Heart left ventricle (tissue), 16 donors: ENCODE measurements around the gene NPPA. TPM values are rescaled to one million over a fixed set of nuclear protein-coding genes. Genes with fewer than 3 reads are reported as not detected.

Source experiments
- ATAC-seq, 4 donors: fragments of 200-7000 bp; cut with Tn5 transposase; one replicate each; pipeline ENCODE4 v1.9.1; 2020 to 2022; ENCODE audit warnings: moderate library complexity in 4 of 4, mild to moderate bottlenecking in 3 of 4, moderate number of reproducible peaks in 1 of 4
- DNase-seq, 5 donors: peaks; one replicate each; pipeline ENCODE4 v3.0.0-alpha.2; 2020
- H3K27ac ChIP-seq, 12 donors: fragments of 200-600 bp; sonication (generic) in 4 of 12; one replicate each; pipeline versions ENCODE4 v1.5.0 to v1.8.0; 2016 to 2022; ENCODE audit warnings: mild to moderate bottlenecking in 2 of 12
- H3K27me3 ChIP-seq, 9 donors: fragments of 200-600 bp; sonication (generic) in 2 of 9; one replicate each; pipeline versions ENCODE4 v1.5.1 to v1.8.0; 2016 to 2022; ENCODE audit warnings: mild to moderate bottlenecking in 3 of 9
- H3K36me3 ChIP-seq, 9 donors: fragments of 200-600 bp; sonication (generic) in 2 of 9; one replicate each; pipeline versions ENCODE4 v1.5.0 to v1.8.0; 2018 to 2022; ENCODE audit warnings: mild to moderate bottlenecking in 2 of 9
- H3K4me1 ChIP-seq, 12 donors: fragments of 200-600 bp; sonication (generic) in 4 of 12; one replicate each; pipeline versions ENCODE4 v1.5.0 to v1.8.0; 2016 to 2022; ENCODE audit warnings: mild to moderate bottlenecking in 3 of 12
- H3K4me3 ChIP-seq, 12 donors: fragments of 200-600 bp; sonication (generic) in 4 of 12; one replicate each; pipeline versions ENCODE4 v1.5.0 to v1.8.0; 2017 to 2022; ENCODE audit warnings: mild to moderate bottlenecking in 9 of 12, moderate library complexity in 4 of 12
- H3K9me3 ChIP-seq, 12 donors: fragments of 200-600 bp; sonication (generic) in 4 of 12; one replicate each; pipeline versions ENCODE4 v1.5.0 to v1.8.0; 2016 to 2022; ENCODE audit warnings: mild to moderate bottlenecking in 1 of 12
- CTCF ChIP-seq, 12 donors: fragments of 200-600 bp; sonication (generic) in 4 of 12; IDR thresholded peaks; one replicate each; pipeline versions ENCODE4 v1.5.0 to v1.8.0; 2018 to 2022; ENCODE audit warnings: antibody characterized with exemption in 12 of 12, mild to moderate bottlenecking in 5 of 12
- POLR2A ChIP-seq, 2 donors: fragments of 450-650 bp; IDR thresholded peaks; one replicate each; pipeline ENCODE4 v1.6.1; 2017; ENCODE audit warnings: antibody characterized with exemption in 2 of 2, mild to moderate bottlenecking in 2 of 2, moderate library complexity in 2 of 2
- WGBS, 4 donors: extraction: QIAGEN DNeasy Blood & Tissue Kit in 2 of 4; methylation state at CpG; one replicate each; pipeline versions ENCODE4 v1.1.5 to v1.1.7; 2013 to 2018; 5-methylcytosine and 5-hydroxymethylcytosine counted together
- intact Hi-C, 10 donors: fragments of 100-400 bp; cut with DNase I; formaldehyde crosslinking; loops; one replicate each; pipeline versions ENCODE4 v1.11.1 to v1.14.2; 2022
- polyA plus RNA-seq, 2 donors: library from polyadenylated mRNA; stranded (reverse); fragments of 200-250 nt; gene quantifications; one replicate each; pipeline ENCODE4 v1.2.3, GENCODE V29; 2013
- total RNA-seq, 9 donors: library from RNA; depleted of rRNA in 2 of 9; stranded (reverse); fragments of >200 nt in 2 of 9; fragmentation: NEBNext Ultra II Directional in 3 of 9; extraction: Animal tissue kit (Norgen Biotek cat#: 25700) in 3 of 9; gene quantifications; one replicate each; pipeline versions ENCODE4 v1.1.0 to v1.2.4, GENCODE V29; 2016 to 2023
- donor health status: ischemic (EF 13 %, LVEDD 7.1; RV severe dilation, severe dysfunction).
- donor health status: healthy with polysubstance abuse.
- donor health status: DM: no; HTN: yes; CAD: no.
- donor health status: DM: no; HTN: no; CAD: no.
- donor health status: ischemic (EF 25% LVEDD 6.9; RV normal size, moderate dysfunction).
- donor health status: ischemic (EF 25% LVEDD 5.7; RV mildly dilated, moderate dysfunction).
- donor health status: healthy.
- donor health status: DM: yes; HTN: yes; CAD: no.
- donor health status: ischemic (EF 35%, LVEDD 5.7; RV mildly dilated, moderate dysfunction).
- donor health status: nonischemic (EF 11% LVEDD 7.7; RV severe dilation, severe dysfunction).
- donor health status: DM: yes; HTN: yes; CAD: no.
- donor health status: PGD.
- donor health status: ischemic (EF 29% LVEDD 5.4; RV normal size, mild dysfunction).
- donor health status: nonischemic (EF 23%, LVEDD 6.1; RV moderate dilation, normal function).

Gene NPPA
- total and polyA plus RNA-seq, 11 donors, result 59.9 to 3,156 (median 279) TPM

GRCh38 chr1:11885916-11886315 lies 38.3 kb upstream of the NPPA start:
- intact Hi-C loops, result no loop called here
- ATAC-seq (peak; percentile 14 to 48 (median 35)), DNase-seq (peak in 4 of 5 donors; percentile 50 to 86 (median 69))
- Histone ChIP-seq H3K27me3 (no peaks in the 10 kb centered on the region), H3K36me3 (no peaks in the 10 kb centered on the region), H3K9me3 (no peaks in the 10 kb centered on the region), H3K27ac (peak overlapping the region; percentile 62 to 97 (median 82)), H3K4me1 (peaks cover 16 to 65% (median 44%) of the 10 kb centered on the region in 12 donors), H3K4me3 (no peak overlapping the region)
- TF ChIP-seq CTCF (IDR thresholded peaks at IDR 0.05) (no peak), POLR2A (IDR thresholded peaks at IDR 0.05) (no peak)
- WGBS, 4 donors, result 44 to 57% (median 46%) methylated on average over 5 to 6 of the region's 6 CpGs

- peaks cover 27 to 84% (median 65%) of the 10 kb centered on the region in 12 donors for H3K4me1 ChIP-seq
- intact Hi-C loops, result no loop called here
- H3K27me3 ChIP-seq, result no peaks in the 10 kb centered on the region
- TF ChIP-seq CTCF (IDR thresholded peaks at IDR 0.05) (no peak), POLR2A (IDR thresholded peaks at IDR 0.05) (peak in 1 of 2 donors; percentile 24)
- 19 to 31% (median 27%) methylated on average over 8 to 13 of the region's 13 CpGs for WGBS, 4 donors
- DNase-seq (peak; percentile 88 to 96 (median 89)), ATAC-seq (peak; percentile 70 to 79 (median 76))
- H3K36me3 ChIP-seq, result no peaks in the 10 kb centered on the region
- H3K9me3 ChIP-seq, result no peaks in the 10 kb centered on the region
- H3K27ac ChIP-seq, result peak overlapping the region; percentile 41 to 94 (median 83)
- H3K4me3 ChIP-seq, result no peak overlapping the region
Measured at GRCh38 chr1:11882814-11883538, 35.4 kb upstream of the NPPA start.

- intact Hi-C loops, result no loop called here
- peak overlapping the region; percentile 49 to 94 (median 84) for H3K27ac ChIP-seq
- H3K4me3 ChIP-seq, result no peak overlapping the region
- no peaks in the 10 kb centered on the region for H3K27me3 ChIP-seq
- no peaks in the 10 kb centered on the region for H3K36me3 ChIP-seq
- TF ChIP-seq CTCF (IDR thresholded peaks at IDR 0.05) (no peak), POLR2A (IDR thresholded peaks at IDR 0.05) (no peak)
- no peaks in the 10 kb centered on the region for H3K9me3 ChIP-seq
- no peak for ATAC-seq
- peaks cover 27 to 82% (median 59%) of the 10 kb centered on the region in 12 donors for H3K4me1 ChIP-seq
- 68 to 79% (median 72%) methylated on average over 18 of the region's 18 CpGs for WGBS, 4 donors
- DNase-seq, result no peak
Measured at GRCh38 chr1:11881749-11882441, 34.3 kb upstream of the NPPA start.
